HEK293T (cell line): Measurements from ENCODE around the gene ZCCHC14.

ENCODE experiments used
- ARNT ChIP-seq: fragments of 450-650 bp; IDR thresholded peaks from 2 replicates; pipeline ENCODE4 v1.6.1; 2017; ENCODE audit warnings: mild to moderate bottlenecking
- FOXM1 ChIP-seq: fragments of 450-650 bp; IDR thresholded peaks from 2 replicates; pipeline ENCODE4 v1.6.1; 2017; ENCODE audit warnings: mild to moderate bottlenecking, borderline replicate concordance
- TF ChIP-seq, protein P1 (sequence below): fragments of 450-650 bp; IDR thresholded peaks from 2 replicates; pipeline ENCODE4 v1.6.1; 2016

DNA sequence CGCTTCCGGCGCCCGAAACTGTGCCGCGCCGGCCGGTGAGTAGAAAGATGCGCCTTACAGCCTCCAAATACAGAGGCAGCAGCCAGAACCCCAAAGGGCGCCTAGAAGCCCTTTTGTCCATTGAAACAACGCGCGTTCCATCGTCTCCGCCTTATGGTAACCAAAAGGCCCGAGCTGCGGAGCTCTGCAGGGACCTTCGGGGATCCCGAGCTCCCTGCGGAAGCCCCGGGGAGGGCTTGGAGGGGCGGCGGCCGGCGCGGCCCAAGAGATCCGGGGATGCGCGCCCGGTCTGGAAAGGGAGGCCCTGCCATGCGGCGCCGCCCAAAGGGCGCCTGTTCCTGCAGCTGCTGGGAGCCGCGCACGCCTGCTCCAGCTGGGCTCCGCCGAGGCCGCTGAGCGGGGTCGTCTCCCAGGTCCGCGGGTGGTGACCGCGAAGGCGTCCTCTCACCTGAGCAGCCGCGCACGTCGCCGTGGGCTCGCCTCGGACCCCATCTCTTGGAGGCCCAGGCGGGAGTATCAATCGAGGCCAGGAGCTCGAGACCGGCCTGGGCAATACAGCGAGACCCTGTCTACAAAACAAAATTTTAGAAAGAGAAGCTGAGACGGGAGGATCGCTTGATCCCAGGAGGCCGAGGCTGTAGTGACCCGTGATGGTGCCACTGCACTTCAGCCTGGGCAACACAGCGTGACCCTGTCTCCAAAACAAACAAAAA, 108.5 kb downstream of the ZCCHC14 start:
- TF ChIP-seq FOXM1: no peak
- TF ChIP-seq, protein P1, sequence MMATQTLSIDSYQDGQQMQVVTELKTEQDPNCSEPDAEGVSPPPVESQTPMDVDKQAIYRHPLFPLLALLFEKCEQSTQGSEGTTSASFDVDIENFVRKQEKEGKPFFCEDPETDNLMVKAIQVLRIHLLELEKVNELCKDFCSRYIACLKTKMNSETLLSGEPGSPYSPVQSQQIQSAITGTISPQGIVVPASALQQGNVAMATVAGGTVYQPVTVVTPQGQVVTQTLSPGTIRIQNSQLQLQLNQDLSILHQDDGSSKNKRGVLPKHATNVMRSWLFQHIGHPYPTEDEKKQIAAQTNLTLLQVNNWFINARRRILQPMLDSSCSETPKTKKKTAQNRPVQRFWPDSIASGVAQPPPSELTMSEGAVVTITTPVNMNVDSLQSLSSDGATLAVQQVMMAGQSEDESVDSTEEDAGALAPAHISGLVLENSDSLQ: no peak
- no peak for TF ChIP-seq ARNT
